CD4-positive, CD25-positive, alpha-beta regulatory T cell (primary cell): ENCODE results near the gene ANKRD33B. TPM values are rescaled to one million over a fixed set of nuclear protein-coding genes. Genes with fewer than 3 reads are reported as not detected.
A peak's percentile ranks its signal among the peaks of the same experiment; 100 is the strongest.
"Not testable (repeated sequence)": the region's sequence is repeated elsewhere in the genome, so short reads cannot be mapped to it uniquely, and the experiment has no call there.

Experiments
- ATAC-seq, 2 donors: fragments of 150-1000 bp; cut with Tn5 transposase; one replicate each; pipeline ENCODE4 v1.10.0; 2021; ENCODE audit warnings: low read depth in 2 of 2, moderate number of reproducible peaks in 2 of 2, moderate library complexity in 1 of 2
- DNase-seq, 3 donors: peaks; one replicate each; pipeline versions ENCODE4 v3.0.0 to v3.0.0-alpha.2; 2012 to 2022; ENCODE audit warnings: mixed read lengths in 1 of 3
- H3K27ac ChIP-seq: one replicate; pipeline ENCODE4 v1.7.0; 2013; ENCODE audit warnings: mild to moderate bottlenecking, low read length; ENCODE audit not compliant: insufficient read depth, poor library complexity, severe bottlenecking
- H3K27me3 ChIP-seq: one replicate; pipeline ENCODE4 v1.7.0; 2013; ENCODE audit warnings: low read length; ENCODE audit not compliant: control insufficient read depth, insufficient read depth
- H3K36me3 ChIP-seq: one replicate; pipeline ENCODE4 v1.7.0; 2013; ENCODE audit warnings: mild to moderate bottlenecking, low read length, moderate library complexity; ENCODE audit not compliant: control insufficient read depth, insufficient read depth
- H3K4me1 ChIP-seq: 2 replicates; pipeline ENCODE4 v1.7.0; 2013; ENCODE audit warnings: mild to moderate bottlenecking, low read length; ENCODE audit not compliant: insufficient read depth, control insufficient read depth, poor library complexity, severe bottlenecking
- H3K4me3 ChIP-seq: one replicate; pipeline ENCODE4 v1.7.0; 2013; ENCODE audit warnings: low read depth, mild to moderate bottlenecking, low read length, moderate library complexity
- H3K9me3 ChIP-seq, 2 experiments: 1 replicate in 1 of 2; 2 replicates in 1 of 2; pipeline ENCODE4 v1.7.0; 2013; ENCODE audit warnings: low read length in 2 of 2, mild to moderate bottlenecking in 1 of 2, moderate library complexity in 1 of 2; ENCODE audit not compliant: control insufficient read depth in 2 of 2
- H3K27ac Mint-ChIP-seq, 3 donors: one replicate each; pipeline ENCODE4 v1.8.0; 2020 to 2022; ENCODE audit warnings: mild to moderate bottlenecking in 3 of 3, mixed read lengths in 3 of 3, moderate library complexity in 2 of 3
- H3K27me3 Mint-ChIP-seq: one replicate; pipeline ENCODE4 v1.8.0; 2022; ENCODE audit warnings: mild to moderate bottlenecking, mixed read lengths
- H3K36me3 Mint-ChIP-seq: one replicate; pipeline ENCODE4 v1.8.0; 2020; ENCODE audit warnings: mixed read lengths
- H3K4me1 Mint-ChIP-seq, 4 donors: one replicate each; pipeline ENCODE4 v1.8.0; 2020 to 2022; ENCODE audit warnings: mixed read lengths in 4 of 4, mild to moderate bottlenecking in 1 of 4
- H3K4me3 Mint-ChIP-seq, 4 donors: one replicate each; pipeline ENCODE4 v1.8.0; 2020 to 2022; ENCODE audit warnings: mild to moderate bottlenecking in 4 of 4, mixed read lengths in 4 of 4, moderate library complexity in 3 of 4
- H3K9me3 Mint-ChIP-seq, 7 donors: one replicate each; pipeline ENCODE4 v1.8.0; 2020 to 2022; ENCODE audit warnings: mixed read lengths in 7 of 7, mild to moderate bottlenecking in 3 of 7, moderate library complexity in 2 of 7
- polyA plus RNA-seq, 4 donors: library from polyadenylated mRNA; unstranded; fragments of 300-500 nt; fragmentation: Illumina TruSeq; gene quantifications; one replicate each; pipeline ENCODE4 v1.2.3, GENCODE V29; 2021
- total RNA-seq: library from RNA; stranded (reverse); gene quantifications from one replicate; pipeline ENCODE4 v1.2.3, GENCODE V29; 2022

ANKRD33B gene
- total and polyA plus RNA-seq, 5 donors from 2014 or later = 0.25 to 6.6 (median 0.33) TPM

GRCh38 chr5:10546186-10546585, 17.7 kb upstream of the ANKRD33B start:
- Mint-ChIP-seq H3K4me3 (no peak overlapping the region), H3K27ac (no peak overlapping the region), H3K9me3 (no peaks in the 10 kb centered on the region), H3K27me3 (peaks cover 24% of the 10 kb centered on the region), H3K4me1 (peaks cover 0 to 8% (median 0%) of the 10 kb centered on the region in 4 donors), H3K36me3 (no peaks in the 10 kb centered on the region)
- no peak for DNase-seq
- Histone ChIP-seq H3K27me3 (peaks cover 7% of the 10 kb centered on the region), H3K36me3 (no peaks in the 10 kb centered on the region), H3K9me3 (no peaks in the 10 kb centered on the region), H3K4me3 (no peak overlapping the region), H3K4me1 (no peaks in the 10 kb centered on the region), H3K27ac (no peak overlapping the region)
- no peak for ATAC-seq

- H3K9me3 ChIP-seq = no peaks in the 10 kb centered on the region
- H3K36me3 ChIP-seq = no peaks in the 10 kb centered on the region
- ATAC-seq (no peak), DNase-seq (no peak)
- no peak overlapping the region for H3K27ac ChIP-seq
- no peaks in the 10 kb centered on the region for H3K36me3 Mint-ChIP-seq
- peaks cover 12% of the 10 kb centered on the region for H3K4me1 ChIP-seq
- peaks cover 7% of the 10 kb centered on the region for H3K27me3 ChIP-seq
- no peak overlapping the region for H3K4me3 Mint-ChIP-seq
- H3K27me3 Mint-ChIP-seq = peaks cover 20% of the 10 kb centered on the region
- H3K4me3 ChIP-seq = no peak overlapping the region
- peaks cover 0 to 18% (median 15%) of the 10 kb centered on the region in 4 donors for H3K4me1 Mint-ChIP-seq
- peaks cover 0 to 4% (median 0%) of the 10 kb centered on the region in 7 donors for H3K9me3 Mint-ChIP-seq
- H3K27ac Mint-ChIP-seq = no peak overlapping the region
Measured at GRCh38 chr5:10548418-10549122, 15.3 kb upstream of the ANKRD33B start.

- not testable (repeated sequence) for DNase-seq, H3K4me3 ChIP-seq, H3K9me3 ChIP-seq, H3K27ac ChIP-seq, H3K27me3 ChIP-seq, H3K27ac Mint-ChIP-seq, H3K4me3 Mint-ChIP-seq, H3K36me3 ChIP-seq, H3K9me3 Mint-ChIP-seq, ATAC-seq, H3K36me3 Mint-ChIP-seq
- Mint-ChIP-seq H3K4me1 (peaks cover 0 to 20% (median 16%) of the 10 kb centered on the region in 4 donors), H3K27me3 (peaks cover 15% of the 10 kb centered on the region)
- H3K4me1 ChIP-seq = peaks cover 12% of the 10 kb centered on the region
Measured at GRCh38 chr5:10549123-10549514, 14.8 kb upstream of the ANKRD33B start.

- Histone ChIP-seq H3K4me3 (no peak overlapping the region), H3K27me3 (peaks cover 2% of the 10 kb centered on the region), H3K4me1 (peaks cover 12% of the 10 kb centered on the region), H3K27ac (no peak overlapping the region), H3K9me3 (no peaks in the 10 kb centered on the region), H3K36me3 (no peaks in the 10 kb centered on the region)
- H3K4me1 Mint-ChIP-seq = peaks cover 0 to 24% (median 18%) of the 10 kb centered on the region in 4 donors
- no peak for DNase-seq
- H3K27ac Mint-ChIP-seq = peak overlapping the region in 2 of 3 donors; percentile 69 to 83
- ATAC-seq = no peak
- no peak overlapping the region for H3K4me3 Mint-ChIP-seq
- H3K9me3 Mint-ChIP-seq = peaks cover 0 to 4% (median 0%) of the 10 kb centered on the region in 7 donors
- no peaks in the 10 kb centered on the region for H3K36me3 Mint-ChIP-seq
- H3K27me3 Mint-ChIP-seq = peaks cover 20% of the 10 kb centered on the region
Measured at GRCh38 chr5:10550222-10550995, 13.5 kb upstream of the ANKRD33B start.

GRCh38 chr5:10551782-10552138, 12.1 kb upstream of the ANKRD33B start:
- Mint-ChIP-seq H3K27ac (peak overlapping the region in 1 of 3 donors; percentile 32), H3K36me3 (no peaks in the 10 kb centered on the region)
- DNase-seq = no peak

GRCh38 chr5:10552183-10553143, 11.4 kb upstream of the ANKRD33B start:
- H3K9me3 ChIP-seq = no peaks in the 10 kb centered on the region
- no peaks in the 10 kb centered on the region for H3K27me3 ChIP-seq
- no peak overlapping the region for H3K27ac ChIP-seq
- Mint-ChIP-seq H3K27ac (peak overlapping the region in 2 of 3 donors; percentile 5 to 60), H3K27me3 (peaks cover 26% of the 10 kb centered on the region), H3K9me3 (peaks cover 0 to 4% (median 0%) of the 10 kb centered on the region in 7 donors), H3K4me1 (peaks cover 0 to 24% (median 16%) of the 10 kb centered on the region in 4 donors), H3K36me3 (no peaks in the 10 kb centered on the region), H3K4me3 (peak overlapping the region in 3 of 4 donors; percentile 8 to 54 (median 41))
- peaks cover 12% of the 10 kb centered on the region for H3K4me1 ChIP-seq
- ATAC-seq (peak; percentile 71 to 76), DNase-seq (peak in 2 of 3 donors; percentile 13 to 81)
- no peak overlapping the region for H3K4me3 ChIP-seq
- no peaks in the 10 kb centered on the region for H3K36me3 ChIP-seq

More at GRCh38 chr5:10551782-10552138, 12.1 kb upstream of the ANKRD33B start:
- H3K27me3 ChIP-seq = no peaks in the 10 kb centered on the region
- H3K4me1 ChIP-seq = peaks cover 12% of the 10 kb centered on the region
- no peaks in the 10 kb centered on the region for H3K36me3 ChIP-seq
- no peak overlapping the region for H3K4me3 ChIP-seq
- H3K27me3 Mint-ChIP-seq = peaks cover 29% of the 10 kb centered on the region
- H3K27ac ChIP-seq = no peak overlapping the region
- H3K4me1 Mint-ChIP-seq = peaks cover 0 to 24% (median 18%) of the 10 kb centered on the region in 4 donors
- ATAC-seq = no peak
- H3K4me3 Mint-ChIP-seq = no peak overlapping the region
- peaks cover 0 to 4% (median 0%) of the 10 kb centered on the region in 7 donors for H3K9me3 Mint-ChIP-seq
- no peaks in the 10 kb centered on the region for H3K9me3 ChIP-seq

GRCh38 chr5:10553476-10553875, 10.4 kb upstream of the ANKRD33B start:
- Histone ChIP-seq H3K36me3 (no peaks in the 10 kb centered on the region), H3K9me3 (no peaks in the 10 kb centered on the region), H3K27me3 (no peaks in the 10 kb centered on the region), H3K27ac (no peak overlapping the region), H3K4me3 (no peak overlapping the region), H3K4me1 (peaks cover 12% of the 10 kb centered on the region)
- Mint-ChIP-seq H3K4me1 (peaks cover 0 to 24% (median 14%) of the 10 kb centered on the region in 4 donors), H3K4me3 (no peak overlapping the region), H3K36me3 (no peaks in the 10 kb centered on the region), H3K9me3 (peaks cover 0 to 4% (median 0%) of the 10 kb centered on the region in 7 donors), H3K27ac (no peak overlapping the region), H3K27me3 (peaks cover 30% of the 10 kb centered on the region)
- ATAC-seq (no peak), DNase-seq (no peak)
